OCI-LY7 (cell line): ENCODE results near the gene TGFBR3.

ENCODE experiments used
- CTCF ChIP-seq: fragments of 200-600 bp; sonication (generic); conservative IDR thresholded peaks from 2 replicates; pipeline ENCODE4 v1.5.1; 2014; ENCODE audit warnings: mild to moderate bottlenecking, antibody characterized with exemption, low read length, moderate library complexity, mixed read lengths
- EZH2phosphoT487 ChIP-seq: fragments of 200-600 bp; sonication (generic); IDR thresholded peaks from 2 replicates; pipeline ENCODE4 v1.6.1; 2018; ENCODE audit warnings: low read depth, borderline replicate concordance, mild to moderate bottlenecking, mixed run types, antibody characterized with exemption, low read length, moderate library complexity, mixed read lengths

GRCh38 chr1:91714867-91715381, 171.0 kb downstream of the TGFBR3 start:
- TF ChIP-seq CTCF (no peak), EZH2phosphoT487 (no peak)
